ACHN (cell line): ENCODE results near the gene USP30.
A peak's percentile ranks its signal among the peaks of the same experiment; 100 is the strongest.

Experiments
- DNase-seq: peaks from one replicate; pipeline ENCODE4 v3.0.0-alpha.2; 2015
- in situ Hi-C: cut with HindIII; loops from 2 replicates; pipeline ENCODE4 v1.10.0; 2017; ENCODE audit warnings: low sequenced_read_pairs, low pct_ligation_motif_present, low pct_unique_long_range_greater_than_20kb

Gene USP30

GRCh38 chr12:109115758-109116610, 63.6 kb downstream of the USP30 start, which contains the start of gene ACACB:
Gene ACACB (plus strand): TSS chr12:109116587. CDS start chr12:109139406, 22,819 bp downstream.
- DNase-seq: no peak
- in situ Hi-C loops: no loop called here

GRCh38 chr12:109116611-109116949, 64.2 kb downstream of the USP30 start:
- in situ Hi-C loops: no loop called here

GRCh38 chr12:109120095-109120494, 67.7 kb downstream of the USP30 start:
- no peak for DNase-seq
- in situ Hi-C loops: no loop called here

More at GRCh38 chr12:109116611-109116949, 64.2 kb downstream of the USP30 start:
- no peak for DNase-seq

DNA sequence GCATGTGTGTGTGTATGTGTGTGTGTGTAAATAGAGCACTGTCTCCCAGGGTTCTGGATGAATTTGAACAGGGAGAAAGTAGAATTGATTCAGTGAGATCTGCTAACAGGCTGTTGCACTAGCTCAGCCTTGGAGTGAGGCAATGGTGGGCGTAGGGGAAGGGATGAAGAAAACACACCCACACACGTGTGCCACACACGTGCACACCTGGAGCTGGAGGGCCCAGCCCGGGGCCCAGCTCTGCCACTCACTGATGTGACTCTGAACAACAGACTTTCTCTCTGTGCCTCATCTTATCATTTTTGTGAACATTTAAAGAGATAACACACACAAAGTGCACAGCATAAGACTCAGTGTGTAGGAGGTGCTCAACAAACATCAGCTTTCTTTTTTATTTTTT, 68.2 kb downstream of the USP30 start:
- in situ Hi-C loops: no loop called here
- DNase-seq: no peak

DNA sequence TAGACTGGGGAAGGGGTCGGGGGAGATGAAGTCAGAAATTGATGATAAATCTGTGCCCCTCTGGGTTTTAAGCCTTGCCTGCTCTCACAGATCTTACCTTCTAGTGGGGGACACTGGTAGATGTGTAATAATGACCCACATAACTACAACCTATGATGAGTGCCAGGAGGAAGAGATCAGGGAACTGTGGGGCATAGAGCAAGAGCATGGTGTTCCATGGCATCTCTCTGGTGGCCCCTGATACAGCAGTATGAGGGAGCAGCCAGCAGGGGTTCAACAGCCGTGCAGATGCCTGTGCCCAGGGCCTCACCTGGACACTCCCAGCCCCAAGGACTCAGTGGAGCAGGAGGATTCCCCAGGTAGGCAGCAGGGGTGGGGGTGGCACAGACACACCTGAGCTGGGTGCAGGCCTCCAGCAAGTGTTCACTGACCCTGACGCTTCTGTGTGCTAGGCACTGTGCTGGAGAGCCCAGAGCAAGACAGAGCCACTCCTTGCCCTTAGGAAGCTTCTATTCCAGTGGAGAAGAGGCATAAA, 69.0 kb downstream of the USP30 start:
- in situ Hi-C loops: no loop called here

GRCh38 chr12:109124878-109125648, 72.7 kb downstream of the USP30 start:
- in situ Hi-C loops: no loop called here

More for the DNA sequence above, 69.0 kb downstream of the USP30 start:
- DNase-seq: no peak

DNA sequence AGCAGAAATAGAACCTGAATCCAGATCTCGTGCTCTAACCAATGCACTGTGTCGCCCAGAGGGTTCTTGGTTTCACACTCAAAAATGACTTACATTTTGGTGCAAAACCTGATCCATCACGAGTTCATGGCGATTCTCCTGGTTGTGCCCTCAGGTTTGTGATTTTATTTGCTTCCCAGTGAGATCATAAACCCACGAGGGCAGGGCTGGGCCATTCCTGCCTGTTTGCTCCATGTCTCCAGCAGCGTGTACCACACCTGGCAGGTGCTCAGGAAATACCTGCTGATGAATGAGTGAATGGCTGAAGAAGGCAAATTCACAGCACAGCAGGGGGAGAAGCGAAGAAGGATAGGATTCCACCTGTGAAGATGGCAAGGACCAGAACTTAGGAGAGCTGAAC, 73.4 kb downstream of the USP30 start:
- in situ Hi-C loops: no loop called here
- DNase-seq: no peak

More at GRCh38 chr12:109124878-109125648, 72.7 kb downstream of the USP30 start:
- no peak for DNase-seq

DNA sequence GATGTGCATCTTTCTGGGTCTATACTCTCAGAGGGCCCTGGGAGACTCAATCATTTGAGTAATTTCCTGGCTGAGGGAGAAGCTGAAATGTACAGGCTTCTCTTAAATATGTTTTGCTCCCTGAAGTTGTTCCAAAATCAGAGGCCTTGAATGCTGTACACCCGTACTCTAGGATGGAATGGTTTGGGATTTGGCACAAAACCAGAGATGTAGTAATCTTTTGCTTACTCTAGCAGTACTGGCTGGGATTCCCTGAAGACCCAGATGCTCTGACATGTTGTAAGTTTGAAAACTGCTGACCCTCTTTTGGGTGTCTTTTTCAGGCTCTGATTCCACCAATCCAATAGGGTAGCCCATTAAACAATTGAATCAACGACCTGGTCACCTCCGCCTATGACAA, 74.4 kb downstream of the USP30 start:
- in situ Hi-C loops: no loop called here

DNA sequence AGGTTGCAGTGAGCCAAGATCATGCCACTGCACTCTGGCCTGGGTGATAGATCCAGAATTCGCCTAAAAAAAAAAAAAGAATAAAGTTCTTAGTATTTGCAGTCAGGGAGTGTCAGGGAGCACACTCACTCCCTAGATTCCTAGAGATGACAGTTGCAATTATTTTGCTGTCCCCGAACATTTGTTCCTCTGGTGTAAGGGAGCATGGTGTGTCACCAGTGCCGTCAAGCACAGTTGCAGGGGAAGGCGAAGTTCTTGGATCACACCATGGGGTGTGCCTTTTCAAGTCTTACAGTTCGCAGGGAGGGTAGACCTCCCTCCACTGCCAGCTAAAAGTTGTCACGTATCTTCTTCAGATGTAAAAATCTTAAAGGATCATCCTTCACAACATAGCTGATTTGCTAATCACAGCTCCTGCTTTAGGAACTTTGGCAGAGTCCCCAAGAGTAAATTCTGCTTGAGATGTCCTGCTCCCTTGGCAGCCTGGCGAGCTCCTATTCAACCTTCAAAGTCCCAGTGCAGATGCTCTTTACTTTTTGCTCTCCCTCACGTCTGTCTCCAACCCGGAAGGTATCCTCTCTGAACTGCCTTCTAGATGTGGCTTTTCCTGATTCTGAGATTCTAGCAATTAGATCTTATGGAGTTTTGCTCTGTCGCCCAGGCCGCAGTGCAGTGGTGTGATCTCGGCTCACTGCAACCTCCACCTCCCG, 75.3 kb downstream of the USP30 start:
- DNase-seq: no peak
- in situ Hi-C loops: no loop called here

More for the DNA sequence above, 74.4 kb downstream of the USP30 start:
- DNase-seq: no peak

- in situ Hi-C loops: no loop called here
- no peak for DNase-seq
These were observed 78.1 kb downstream of the USP30 start for GRCh38 chr12:109130297-109131153.

DNA sequence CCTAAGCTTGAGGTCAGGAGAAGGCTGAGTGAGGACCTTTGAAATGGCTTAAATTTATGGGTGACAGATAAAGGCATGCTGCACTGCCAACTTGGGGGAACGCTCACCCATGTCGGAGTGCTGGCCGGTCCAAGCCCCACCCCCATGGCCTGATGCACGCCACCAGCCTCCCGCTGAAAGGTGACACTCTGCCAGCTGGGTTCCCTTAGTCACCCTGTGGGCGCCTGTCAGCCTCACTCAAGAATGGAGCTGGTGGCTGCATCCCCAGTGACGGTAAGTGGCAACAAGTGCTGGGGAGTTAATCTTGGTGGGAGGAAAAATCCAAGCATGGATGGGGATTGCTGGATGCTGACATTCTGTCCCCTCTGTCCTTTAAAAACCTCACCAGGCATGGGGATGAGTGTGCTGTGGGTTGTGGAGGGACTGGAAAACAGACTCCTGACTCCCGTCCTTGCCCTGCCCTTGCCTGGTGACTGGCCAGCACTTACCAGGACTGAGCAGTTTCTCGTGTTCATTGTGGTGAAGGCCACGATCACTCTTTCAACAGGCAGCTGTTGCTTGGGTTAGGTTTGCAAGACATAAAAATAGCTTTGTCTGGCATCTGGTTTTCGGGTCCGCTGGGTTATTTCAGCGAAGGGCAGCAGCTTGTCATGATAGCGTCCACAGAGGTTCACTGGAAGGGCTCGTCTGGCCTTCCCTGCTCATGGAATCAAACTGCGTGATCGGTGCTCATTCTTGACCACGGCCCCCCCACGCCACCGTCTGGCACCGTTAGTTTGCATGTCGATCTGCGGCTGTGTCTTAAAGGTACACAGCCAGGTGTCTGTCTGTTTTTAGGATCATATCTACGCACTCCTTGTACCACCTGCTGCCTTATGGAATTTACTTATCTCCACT, 79.0 kb downstream of the USP30 start:
- in situ Hi-C loops: no loop called here
- no peak for DNase-seq

GRCh38 chr12:109134186-109134917, 82.0 kb downstream of the USP30 start:
- in situ Hi-C loops: no loop called here
- DNase-seq: peak; percentile 34

DNA sequence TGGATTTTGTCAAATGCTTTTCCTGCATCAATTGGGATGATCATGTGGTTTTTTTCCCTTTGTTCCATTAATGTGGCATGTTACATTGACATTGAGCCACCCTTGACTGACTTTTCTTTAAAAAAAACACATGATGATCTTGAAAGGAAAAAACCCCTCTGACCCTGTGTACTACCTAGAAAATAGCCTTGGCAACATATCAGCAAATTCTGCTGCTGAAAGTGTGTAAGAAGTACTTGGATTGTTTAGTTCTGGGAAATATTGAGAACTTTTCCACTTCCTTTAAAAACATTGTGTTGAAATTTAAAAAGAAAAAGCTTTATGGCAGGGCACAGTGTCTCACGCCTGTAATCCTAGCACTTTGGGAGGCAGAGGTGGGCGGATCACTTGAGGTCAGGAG, 84.7 kb downstream of the USP30 start:
- in situ Hi-C loops: no loop called here
- no peak for DNase-seq
